ENCODE measurements around the gene PTPRO.
"Not testable (repeated sequence)": the region's sequence is repeated elsewhere in the genome, so short reads cannot be mapped to it uniquely, and the experiment has no call there.

GRCh38 chr12:15616495-15616894, 294.2 kb downstream of the PTPRO start:
- TF ChIP-seq, protein P1, sequence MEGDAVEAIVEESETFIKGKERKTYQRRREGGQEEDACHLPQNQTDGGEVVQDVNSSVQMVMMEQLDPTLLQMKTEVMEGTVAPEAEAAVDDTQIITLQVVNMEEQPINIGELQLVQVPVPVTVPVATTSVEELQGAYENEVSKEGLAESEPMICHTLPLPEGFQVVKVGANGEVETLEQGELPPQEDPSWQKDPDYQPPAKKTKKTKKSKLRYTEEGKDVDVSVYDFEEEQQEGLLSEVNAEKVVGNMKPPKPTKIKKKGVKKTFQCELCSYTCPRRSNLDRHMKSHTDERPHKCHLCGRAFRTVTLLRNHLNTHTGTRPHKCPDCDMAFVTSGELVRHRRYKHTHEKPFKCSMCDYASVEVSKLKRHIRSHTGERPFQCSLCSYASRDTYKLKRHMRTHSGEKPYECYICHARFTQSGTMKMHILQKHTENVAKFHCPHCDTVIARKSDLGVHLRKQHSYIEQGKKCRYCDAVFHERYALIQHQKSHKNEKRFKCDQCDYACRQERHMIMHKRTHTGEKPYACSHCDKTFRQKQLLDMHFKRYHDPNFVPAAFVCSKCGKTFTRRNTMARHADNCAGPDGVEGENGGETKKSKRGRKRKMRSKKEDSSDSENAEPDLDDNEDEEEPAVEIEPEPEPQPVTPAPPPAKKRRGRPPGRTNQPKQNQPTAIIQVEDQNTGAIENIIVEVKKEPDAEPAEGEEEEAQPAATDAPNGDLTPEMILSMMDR (IDR thresholded peaks at IDR 0.05): not testable (repeated sequence)
- TF ChIP-seq POLR2A (IDR thresholded peaks at IDR 0.05): not testable (repeated sequence)
